ENCODE results near the gene AP4E1.
"Not testable (repeated sequence)": the region's sequence is repeated elsewhere in the genome, so short reads cannot be mapped to it uniquely, and the experiment has no call there.

Gene AP4E1

GRCh38 chr15:50908209-50909009 is at the start of gene AP4E1:
TSS of gene AP4E1 (plus strand) at chr15:50908683. CDS start at chr15:50908779, 96 bp downstream.
- DNase-seq: peak; percentile 58

DNA sequence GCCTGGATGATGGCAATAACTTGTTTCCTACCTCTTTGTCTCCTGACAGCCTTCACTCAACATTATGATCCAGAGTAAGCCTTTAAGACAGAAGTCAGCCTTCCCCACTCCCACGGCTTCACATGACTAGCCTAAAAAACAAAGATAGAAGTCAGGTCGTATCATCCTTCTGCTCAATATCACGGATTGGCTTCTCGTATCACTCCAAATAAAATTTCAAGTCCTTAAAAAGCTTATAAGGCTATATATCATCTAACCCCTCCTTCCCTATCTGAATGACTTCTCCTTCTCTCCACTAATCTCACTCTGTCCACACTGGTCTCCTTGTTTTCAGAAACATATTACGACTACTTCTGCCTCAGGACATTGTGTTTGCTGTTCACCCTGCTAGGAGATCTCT is 47.7 kb upstream of the AP4E1 start:
- DNase-seq: no peak

GRCh38 chr15:50862553-50862952 is 45.9 kb upstream of the AP4E1 start:
- no peak for DNase-seq

GRCh38 chr15:50864873-50865272 is 43.6 kb upstream of the AP4E1 start:
- no peak for DNase-seq

DNA sequence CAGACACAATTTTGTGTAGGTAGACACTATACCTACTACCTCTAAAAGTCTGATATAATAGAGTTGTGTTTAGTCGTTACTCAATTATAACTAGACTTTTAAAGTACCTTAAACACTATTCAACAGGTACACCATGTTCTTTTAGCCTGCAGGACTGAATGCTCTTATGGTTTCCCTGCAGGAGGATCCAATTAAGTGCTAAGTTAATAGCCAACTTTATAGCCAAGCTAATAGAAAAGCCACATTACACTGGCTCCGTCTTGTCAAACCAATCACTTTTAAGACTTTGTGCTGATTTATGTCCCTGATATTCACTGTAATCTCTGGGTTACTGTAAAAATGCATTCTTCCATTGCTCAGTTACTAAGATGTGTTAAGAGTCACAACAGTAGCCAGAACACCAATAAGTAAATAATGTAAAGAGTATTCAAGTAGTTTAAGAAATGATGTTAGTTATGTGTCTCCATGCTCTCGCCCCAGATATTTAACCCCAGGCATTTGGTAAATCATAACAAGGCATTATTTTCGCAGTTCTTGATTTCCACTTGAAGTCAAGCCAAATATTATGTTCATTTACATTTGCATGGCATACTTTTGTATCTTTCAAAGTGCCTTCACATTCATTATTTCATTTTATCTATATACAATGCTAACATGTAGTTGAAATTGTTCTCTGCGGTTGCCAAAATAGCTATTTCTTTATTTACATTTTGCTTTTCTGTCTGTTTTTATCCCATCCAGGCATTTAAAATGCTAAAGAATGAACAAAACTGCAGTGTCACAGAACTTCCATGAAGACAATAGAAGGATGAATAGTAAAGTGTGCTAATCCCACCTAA is 42.7 kb upstream of the AP4E1 start:
- DNase-seq: no peak

- no peak for DNase-seq
Measured at GRCh38 chr15:50871832-50872231, 36.7 kb upstream of the AP4E1 start.

- no peak for DNase-seq
Measured at GRCh38 chr15:50872832-50873426, 35.6 kb upstream of the AP4E1 start.

DNA sequence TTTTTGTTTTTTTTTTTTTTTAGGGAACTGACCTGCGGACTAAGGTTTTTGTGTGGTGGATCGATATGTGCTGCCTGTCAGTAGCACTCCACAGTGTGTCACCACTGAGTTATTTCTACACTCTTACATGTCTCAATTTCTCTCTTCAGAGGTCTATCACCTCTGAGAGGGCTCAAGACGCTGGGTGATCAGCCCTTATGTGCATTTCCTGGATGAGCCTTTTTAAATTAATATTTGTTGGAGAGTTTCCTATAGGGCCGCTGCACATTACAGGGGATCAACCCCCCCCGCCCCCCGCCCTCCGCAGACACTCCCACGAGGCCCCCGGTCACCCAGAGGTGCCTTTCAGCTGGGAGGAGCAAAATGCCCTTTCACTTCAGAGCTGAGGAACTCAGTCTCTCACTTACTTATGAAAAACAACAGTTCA is 34.5 kb upstream of the AP4E1 start:
- no peak for DNase-seq

DNA sequence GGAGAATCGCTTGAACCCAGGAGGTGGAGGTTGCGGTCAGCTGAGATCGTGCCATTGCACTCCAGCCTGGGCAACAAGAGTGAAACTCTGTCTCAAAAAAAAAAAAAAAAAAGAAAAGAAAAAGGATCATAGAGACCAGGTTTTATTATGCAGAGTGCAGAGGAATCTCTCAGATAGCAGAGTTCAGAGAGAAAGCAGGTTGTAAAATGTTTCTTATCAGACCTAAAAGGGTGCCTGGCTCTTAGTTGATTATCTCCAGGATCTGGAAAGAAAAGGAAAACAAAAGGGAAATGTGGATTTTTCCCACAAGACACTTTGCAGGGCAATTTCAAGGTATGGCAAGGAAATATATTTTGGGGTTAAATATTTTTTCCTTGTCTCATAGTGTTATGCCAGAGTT is 33.2 kb upstream of the AP4E1 start:
- DNase-seq: not testable (repeated sequence)

DNA sequence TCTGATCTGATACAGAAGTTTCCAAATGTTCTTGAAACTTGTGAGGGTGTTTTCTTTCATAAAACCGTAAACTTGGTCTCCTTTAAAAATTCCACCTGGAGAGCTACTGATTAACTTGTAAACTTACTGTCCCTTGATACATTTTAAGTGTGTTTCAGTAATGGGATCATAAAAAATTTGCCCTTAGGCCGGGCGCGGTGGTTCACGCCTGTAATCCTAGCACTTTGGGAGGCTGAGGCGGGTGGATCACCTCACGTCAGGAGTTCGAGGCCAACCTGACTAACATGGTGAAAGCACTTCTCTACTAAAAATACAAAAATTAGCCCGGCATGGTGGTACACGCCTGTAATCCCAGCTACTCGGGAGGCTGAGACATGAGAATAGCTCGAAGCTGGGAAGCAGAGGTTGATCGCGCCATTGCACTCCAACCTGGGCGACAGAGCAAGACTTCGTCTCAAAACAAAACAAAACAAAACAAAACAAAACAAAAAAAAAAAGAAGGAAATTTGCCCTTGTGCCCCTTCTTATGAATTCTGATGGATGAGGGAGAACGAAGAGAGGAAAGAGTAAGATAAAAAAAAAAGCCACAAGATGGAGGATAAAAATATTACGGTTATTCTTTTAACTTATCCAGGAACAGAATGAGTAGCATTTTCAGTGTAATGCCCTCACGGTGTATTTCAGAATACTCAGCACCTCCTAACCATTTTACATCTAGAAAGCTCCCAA is 32.1 kb upstream of the AP4E1 start:
- DNase-seq: no peak

DNA sequence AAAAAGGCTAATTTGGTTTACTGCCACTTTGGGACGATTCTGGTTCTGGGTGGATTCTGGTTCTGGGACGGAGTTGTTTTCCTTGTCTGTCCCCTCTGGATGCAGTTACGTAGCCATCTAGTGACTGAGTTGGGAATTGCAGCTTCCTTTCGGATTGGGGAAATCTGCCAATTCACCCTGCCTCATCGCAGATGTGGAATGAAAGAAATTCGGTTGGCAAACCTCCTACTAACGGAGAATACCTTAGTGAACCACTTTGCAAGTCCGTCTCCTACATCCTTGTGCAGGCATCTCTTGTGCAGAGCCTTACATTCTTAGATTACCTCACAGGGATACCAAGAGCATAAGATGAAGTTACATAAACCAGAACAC is 31.5 kb upstream of the AP4E1 start:
- peak; percentile 32 for DNase-seq

DNA sequence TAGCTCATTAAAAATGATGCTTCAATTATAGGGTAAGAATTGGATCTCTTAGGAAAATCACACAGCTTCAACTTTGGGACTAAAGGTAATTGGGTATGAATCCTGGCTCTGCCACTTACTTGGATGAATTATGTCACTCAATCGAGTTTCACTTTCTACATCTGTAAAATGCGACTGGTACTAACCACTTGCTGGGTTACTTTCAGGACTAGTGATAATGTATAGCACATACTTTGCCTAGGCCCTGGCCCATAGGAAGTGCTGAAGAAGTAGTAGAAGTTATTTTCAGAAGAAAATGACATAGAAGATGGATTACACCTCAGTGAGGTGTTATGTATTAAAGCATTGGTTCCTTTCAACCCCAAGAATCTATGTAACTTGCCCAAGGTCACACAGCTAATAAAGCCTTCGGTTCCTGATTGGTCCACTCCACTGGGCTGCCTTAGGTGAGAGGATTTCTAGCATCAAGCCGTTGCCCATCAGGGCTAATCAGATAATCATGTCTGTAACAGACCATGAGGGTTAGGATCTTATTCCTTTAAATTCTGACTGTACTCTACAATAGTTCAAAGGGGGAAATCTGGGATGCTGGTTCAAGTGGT is 29.4 kb upstream of the AP4E1 start:
- DNase-seq: no peak

DNA sequence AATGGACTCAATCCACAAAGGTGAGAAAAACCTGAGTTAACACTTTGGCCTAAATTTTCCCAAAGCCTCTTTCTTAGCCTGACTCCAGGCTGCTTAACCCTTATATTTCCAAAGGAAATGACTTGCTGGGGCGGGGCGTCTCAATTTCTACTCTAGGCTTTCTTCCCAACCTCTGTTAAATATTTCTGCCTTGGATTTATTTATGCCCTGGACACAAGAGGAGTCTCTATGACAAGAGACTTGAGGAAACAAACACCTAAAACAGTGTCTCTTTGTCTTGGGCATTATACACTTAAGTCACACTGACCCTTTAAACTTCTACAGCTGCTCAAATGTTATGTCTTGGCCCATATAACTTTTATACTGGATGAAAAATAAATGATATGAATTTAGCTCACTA is 28.3 kb upstream of the AP4E1 start:
- no peak for DNase-seq

DNA sequence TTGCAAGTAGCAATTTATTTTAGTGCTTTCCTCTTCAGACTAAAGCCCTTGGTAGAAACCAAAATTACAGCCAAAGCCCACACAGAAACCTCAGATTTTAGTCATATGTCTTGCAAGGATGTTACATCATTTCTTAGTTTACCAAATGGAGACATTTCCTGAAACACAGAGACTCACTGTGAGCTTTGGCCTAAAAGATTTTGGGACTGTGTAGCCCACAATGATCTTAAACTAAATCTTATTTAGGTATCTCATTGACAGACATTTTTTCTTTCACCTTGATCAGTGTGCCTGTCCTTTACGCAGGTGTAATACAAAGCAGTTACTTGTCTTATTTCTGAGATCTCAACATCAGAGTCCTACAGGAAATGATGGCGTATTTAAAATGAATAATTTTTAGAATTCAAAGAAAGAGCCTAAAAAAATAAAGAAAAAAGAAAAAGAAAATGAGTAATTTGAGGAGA is 27.8 kb upstream of the AP4E1 start:
- DNase-seq: no peak

GRCh38 chr15:50881121-50882048 is 27.1 kb upstream of the AP4E1 start:
- DNase-seq: no peak

- DNase-seq: no peak
Measured at GRCh38 chr15:50883903-50884302, 24.6 kb upstream of the AP4E1 start.

DNA sequence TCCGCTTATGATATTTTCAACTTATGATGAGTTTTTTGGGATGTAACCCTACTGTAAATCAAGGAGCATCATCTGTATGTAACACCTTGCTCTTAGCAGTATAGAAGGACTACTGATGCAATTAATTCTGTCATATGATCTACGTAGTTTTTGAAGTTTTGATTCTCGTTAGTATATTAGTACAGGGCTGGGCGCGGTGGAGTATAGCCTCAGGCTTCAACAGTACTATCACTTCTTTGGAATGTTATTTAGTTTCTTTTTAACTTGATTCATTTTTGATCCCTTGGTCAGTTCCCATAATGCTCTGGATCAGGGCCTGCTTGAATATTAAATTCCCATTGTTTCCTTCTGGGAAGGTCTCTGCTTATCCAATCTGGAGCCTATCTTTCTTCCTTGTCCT is 23.9 kb upstream of the AP4E1 start:
- no peak for DNase-seq

GRCh38 chr15:50886139-50886467 is 22.4 kb upstream of the AP4E1 start:
- DNase-seq: no peak

- no peak for DNase-seq
Measured at GRCh38 chr15:50886611-50887345, 21.7 kb upstream of the AP4E1 start.

- no peak for DNase-seq
Measured at GRCh38 chr15:50888054-50888453, 20.4 kb upstream of the AP4E1 start.

DNA sequence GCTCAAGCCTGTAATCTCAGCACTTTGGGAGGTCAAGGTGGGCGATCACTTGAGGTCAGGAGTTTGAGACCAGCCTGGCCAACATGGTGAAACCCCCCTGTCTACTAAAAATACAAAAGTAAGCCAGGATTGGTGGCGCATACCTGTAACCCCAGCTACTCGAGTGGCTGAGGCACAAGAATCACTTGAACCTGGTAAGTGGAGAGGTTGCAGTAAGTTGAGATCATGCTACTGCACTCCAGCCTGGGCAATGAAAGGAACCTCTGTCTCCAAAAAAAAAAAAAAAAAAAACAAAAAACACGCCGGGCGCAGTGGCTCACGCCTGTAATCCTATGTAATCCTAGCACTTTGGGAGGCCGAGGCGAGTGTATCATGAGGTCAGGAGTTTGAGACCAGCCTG is 18.9 kb upstream of the AP4E1 start:
- no peak for DNase-seq
